Spleen (tissue), 13 donors: ENCODE measurements around the gene SLC8A2. TPM values are rescaled to one million over a fixed set of nuclear protein-coding genes. Genes with fewer than 3 reads are reported as not detected.
A peak's percentile ranks its signal among the peaks of the same experiment; 100 is the strongest.

Source experiments
- DNase-seq: peaks from one replicate; pipeline ENCODE4 v3.0.0-alpha.2; 2020
- H3K27ac ChIP-seq, 8 donors: fragments of 200-600 bp; sonication (generic) in 7 of 8; 1 replicate in 4 of 8; 2 replicates in 4 of 8; pipeline versions ENCODE4 v1.5.0 to v1.8.0; 2016 to 2021; ENCODE audit warnings: inconsistent platforms in 4 of 8, mild to moderate bottlenecking in 4 of 8, moderate library complexity in 1 of 8
- H3K27me3 ChIP-seq, 7 donors: fragments of 200-600 bp; sonication (generic) in 6 of 7; replicated peaks in 1 of 7; 1 replicate in 4 of 7; 2 replicates in 3 of 7; pipeline versions ENCODE4 v1.5.0 to v1.8.0; 2016 to 2021; ENCODE audit warnings: inconsistent platforms in 3 of 7, mild to moderate bottlenecking in 1 of 7
- H3K36me3 ChIP-seq, 6 donors: fragments of 200-600 bp; sonication (generic) in 5 of 6; 1 replicate in 4 of 6; 2 replicates in 2 of 6; pipeline versions ENCODE4 v1.5.0 to v1.8.0; 2016 to 2021; ENCODE audit warnings: inconsistent platforms in 2 of 6
- H3K4me1 ChIP-seq, 6 donors: fragments of 200-600 bp; sonication (generic) in 5 of 6; 1 replicate in 3 of 6; 2 replicates in 3 of 6; pipeline versions ENCODE4 v1.5.0 to v1.8.0; 2016 to 2021; ENCODE audit warnings: inconsistent platforms in 3 of 6
- H3K4me3 ChIP-seq, 8 donors: fragments of 200-600 bp; sonication (generic) in 7 of 8; 1 replicate in 4 of 8; 2 replicates in 4 of 8; pipeline versions ENCODE4 v1.5.0 to v1.8.0; 2016 to 2021; ENCODE audit warnings: inconsistent platforms in 4 of 8, mild to moderate bottlenecking in 4 of 8, moderate library complexity in 2 of 8
- H3K9me3 ChIP-seq, 8 donors: fragments of 200-600 bp; sonication (generic) in 7 of 8; 1 replicate in 4 of 8; 2 replicates in 4 of 8; pipeline versions ENCODE4 v1.5.0 to v1.8.0; 2016 to 2021; ENCODE audit warnings: inconsistent platforms in 4 of 8
- POLR2A ChIP-seq, 3 donors: fragments of 450-650 bp; IDR thresholded peaks; one replicate each; pipeline ENCODE4 v1.5.1; 2017; ENCODE audit warnings: antibody characterized with exemption in 3 of 3, mild to moderate bottlenecking in 1 of 3
- POLR2AphosphoS5 ChIP-seq, 3 donors: sonication (generic); formaldehyde crosslinking; IDR thresholded peaks; one replicate each; pipeline ENCODE4 v1.5.1; 2017; ENCODE audit warnings: antibody characterized with exemption in 3 of 3
- WGBS, 5 donors: extraction: QIAGEN DNeasy Blood & Tissue Kit in 3 of 5; methylation state at CpG; one replicate each; pipeline versions ENCODE4 v1.1.5 to v1.1.7; 2013 to 2018; 5-methylcytosine and 5-hydroxymethylcytosine counted together
- intact Hi-C: fragments of 100-400 bp; cut with DNase I; formaldehyde crosslinking; loops from one replicate; pipeline ENCODE4 v1.15.0; 2023; ENCODE audit warnings: low total_unique reads
- long read RNA-seq, 2 donors: transcript quantifications; one replicate each; lab custom pipeline, GENCODE V29; 2026
- polyA plus RNA-seq, 3 donors: library from polyadenylated mRNA; stranded (reverse); fragments of 200-250 nt; gene quantifications; one replicate each; pipeline ENCODE4 v1.2.1, GENCODE V29; 2013
- total RNA-seq, 7 donors: library from RNA; depleted of rRNA in 3 of 7; stranded (reverse); fragments of >200 nt in 3 of 7; fragmentation: NEBNext Ultra II Directional in 4 of 7; extraction: Animal tissue kit (Norgen Biotek cat#: 25700) in 4 of 7; gene quantifications; one replicate each; pipeline versions ENCODE4 v1.1.0 to v1.2.1, GENCODE V29; 2016 to 2021
- TF ChIP-seq, protein P1 (sequence below), 11 experiments: fragments of 200-600 bp in 7 of 11; fragments of 450-650 bp in 4 of 11; sonication (generic) in 4 of 11; IDR thresholded peaks in 8 of 11; conservative IDR thresholded peaks in 3 of 11; 1 replicate in 7 of 11; 2 replicates in 4 of 11; pipeline versions ENCODE4 v1.4.0 to v1.8.0; 2016 to 2021; ENCODE audit warnings: antibody characterized with exemption in 11 of 11, inconsistent platforms in 4 of 11, mild to moderate bottlenecking in 1 of 11
- donor health status: healthy with polysubstance abuse.
- donor health status: DM: no; HTN: no; CAD: no; lungs with moderate emphysema.
- donor health status: DM: no; HTN: no; CAD: no.
- donor health status: Bipolar disorder and iron deficiency.
- donor health status: healthy.
- donor health status: DM: no; HTN: no; CAD: no.
- donor health status: DM: yes; HTN: yes; CAD: no.

Gene SLC8A2
- total RNA-seq: not detected
- under 1 TPM in 2 of 3 donors, not detected in 1; 0.02 to 0.19 TPM for polyA plus RNA-seq
- long read RNA-seq, donor 1: 0 reads
- long read RNA-seq, donor 2: 0 reads

DNA sequence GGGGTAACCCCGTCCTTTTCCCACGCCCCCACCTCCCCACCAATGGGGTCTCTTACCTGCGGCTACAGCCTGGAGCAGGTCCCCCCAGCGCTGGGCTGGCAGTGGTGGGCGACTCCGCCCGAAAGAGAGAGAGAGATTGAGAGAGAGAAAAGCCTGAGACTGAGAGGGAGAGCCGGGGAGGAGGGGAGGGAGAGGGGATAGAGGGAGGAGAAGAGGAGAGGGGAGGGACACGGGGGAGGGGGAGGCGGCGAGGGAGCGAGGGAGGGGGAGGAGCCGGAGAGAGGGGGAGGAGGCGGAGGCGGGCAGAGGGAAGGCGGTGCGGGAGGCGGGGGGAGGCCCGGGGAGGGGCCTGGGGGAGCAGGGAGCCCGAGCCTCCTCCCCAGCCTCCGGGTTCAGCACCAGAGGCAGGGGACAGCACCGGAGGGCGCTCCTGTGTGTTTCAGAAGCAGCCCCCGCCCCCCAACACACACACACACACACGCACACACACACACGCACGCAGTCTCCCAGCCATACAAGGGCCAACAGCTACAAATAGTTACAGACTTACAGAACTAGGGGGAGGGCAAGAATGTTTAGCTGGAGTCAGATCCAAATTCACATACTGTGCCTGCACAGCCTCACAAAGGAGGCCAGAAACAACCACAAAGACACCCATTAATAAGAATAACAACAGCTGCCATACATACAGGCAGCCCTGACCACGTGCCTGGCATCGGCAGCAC is at the start of gene SLC8A2:
Gene SLC8A2, minus strand, starts transcription at position 161 of the 725 bp plus-strand sequence. CDS start 5,490 bp downstream, outside the sequence.
- H3K4me3 ChIP-seq: peak within 1 kb of the TSS in 1 of 8 donors; percentile 19
- H3K27me3 ChIP-seq: peaks cover 3 to 72% (median 40%) of the 10 kb centered on the region in 7 donors
- intact Hi-C loops: no loop called here
- H3K36me3 ChIP-seq: peaks cover 0 to 14% (median 0%) of the 10 kb centered on the region in 6 donors
- H3K4me1 ChIP-seq: peaks cover 0 to 15% (median 3%) of the 10 kb centered on the region in 6 donors
- no peak for DNase-seq
- H3K9me3 ChIP-seq: peaks cover 0 to 3% (median 0%) of the 10 kb centered on the region in 8 donors
- no peak for TF ChIP-seq POLR2AphosphoS5 (IDR thresholded peaks at IDR 0.05)
- no peak for TF ChIP-seq POLR2A (IDR thresholded peaks at IDR 0.05)
- TF ChIP-seq, protein P1, sequence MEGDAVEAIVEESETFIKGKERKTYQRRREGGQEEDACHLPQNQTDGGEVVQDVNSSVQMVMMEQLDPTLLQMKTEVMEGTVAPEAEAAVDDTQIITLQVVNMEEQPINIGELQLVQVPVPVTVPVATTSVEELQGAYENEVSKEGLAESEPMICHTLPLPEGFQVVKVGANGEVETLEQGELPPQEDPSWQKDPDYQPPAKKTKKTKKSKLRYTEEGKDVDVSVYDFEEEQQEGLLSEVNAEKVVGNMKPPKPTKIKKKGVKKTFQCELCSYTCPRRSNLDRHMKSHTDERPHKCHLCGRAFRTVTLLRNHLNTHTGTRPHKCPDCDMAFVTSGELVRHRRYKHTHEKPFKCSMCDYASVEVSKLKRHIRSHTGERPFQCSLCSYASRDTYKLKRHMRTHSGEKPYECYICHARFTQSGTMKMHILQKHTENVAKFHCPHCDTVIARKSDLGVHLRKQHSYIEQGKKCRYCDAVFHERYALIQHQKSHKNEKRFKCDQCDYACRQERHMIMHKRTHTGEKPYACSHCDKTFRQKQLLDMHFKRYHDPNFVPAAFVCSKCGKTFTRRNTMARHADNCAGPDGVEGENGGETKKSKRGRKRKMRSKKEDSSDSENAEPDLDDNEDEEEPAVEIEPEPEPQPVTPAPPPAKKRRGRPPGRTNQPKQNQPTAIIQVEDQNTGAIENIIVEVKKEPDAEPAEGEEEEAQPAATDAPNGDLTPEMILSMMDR (IDR thresholded peaks at IDR 0.05 in 8 of 11, conservative IDR thresholded peaks at IDR 0.05 in 3 of 11): no peak
- H3K27ac ChIP-seq: no peak within 1 kb of the TSS
- 4 to 7% (median 5%) methylated on average over 16 to 26 of the region's 29 CpGs for WGBS, 5 donors

DNA sequence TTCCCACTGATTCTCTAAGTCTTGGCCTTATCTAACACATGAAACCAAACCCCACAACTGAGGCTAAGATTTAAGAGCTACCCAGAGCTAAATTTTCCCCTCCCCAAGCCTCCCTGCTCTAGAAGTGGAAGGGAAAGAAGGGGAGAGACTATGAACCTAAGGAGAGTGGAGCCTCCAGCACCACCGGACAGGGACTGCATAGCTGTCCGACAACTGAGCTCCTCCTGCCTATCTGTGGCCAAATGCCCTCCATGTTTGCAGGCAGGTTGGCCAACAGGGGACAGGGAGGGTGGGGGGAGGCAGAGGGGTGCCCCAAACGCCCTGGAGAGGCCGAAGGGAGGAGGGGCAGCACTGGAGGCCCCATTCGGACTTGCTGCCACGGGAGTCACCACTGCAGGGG is 49.1 kb upstream of the SLC8A2 start:
- peaks cover 9 to 72% (median 38%) of the 10 kb centered on the region in 6 donors for H3K4me1 ChIP-seq
- no peak for TF ChIP-seq POLR2A (IDR thresholded peaks at IDR 0.05)
- TF ChIP-seq, protein P1 (IDR thresholded peaks at IDR 0.05 in 8 of 11, conservative IDR thresholded peaks at IDR 0.05 in 3 of 11): no peak
- TF ChIP-seq POLR2AphosphoS5 (IDR thresholded peaks at IDR 0.05): no peak
- H3K27ac ChIP-seq: peak overlapping the region in 3 of 8 donors; percentile 57 to 67 (median 64)
- no peaks in the 10 kb centered on the region for H3K9me3 ChIP-seq
- intact Hi-C loops: no loop called here
- DNase-seq: no peak
- 76 to 98% (median 82%) methylated on average over 3 to 6 of the region's 6 CpGs for WGBS, 5 donors
- no peaks in the 10 kb centered on the region for H3K36me3 ChIP-seq
- peaks cover 0 to 57% (median 9%) of the 10 kb centered on the region in 7 donors for H3K27me3 ChIP-seq
- H3K4me3 ChIP-seq: no peak overlapping the region

DNA sequence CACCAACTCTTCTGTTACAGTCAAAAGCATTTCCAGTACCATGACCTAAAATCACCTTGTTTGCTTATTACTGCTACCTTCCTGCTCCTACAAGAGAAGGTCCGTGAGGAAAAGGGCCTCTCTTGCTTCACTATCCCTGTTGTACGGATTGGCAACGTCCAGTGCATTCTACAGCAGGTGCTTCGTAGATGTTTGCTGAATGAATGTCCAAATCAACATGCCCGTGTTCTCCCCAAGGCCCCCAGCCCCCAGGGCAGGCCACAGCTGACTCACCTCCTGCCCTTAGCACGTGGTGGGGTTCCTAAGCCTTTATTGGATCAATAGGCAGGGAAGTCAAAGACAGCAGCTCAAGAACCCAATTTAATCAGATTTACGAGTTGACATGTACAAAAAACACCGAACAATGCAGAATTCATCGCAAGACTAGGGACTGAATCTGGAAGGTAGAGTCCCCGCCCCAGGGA is 48.7 kb upstream of the SLC8A2 start:
- Histone ChIP-seq H3K36me3 (no peaks in the 10 kb centered on the region), H3K4me1 (peaks cover 11 to 76% (median 42%) of the 10 kb centered on the region in 6 donors), H3K9me3 (no peaks in the 10 kb centered on the region), H3K27ac (no peak overlapping the region), H3K27me3 (peaks cover 0 to 56% (median 9%) of the 10 kb centered on the region in 7 donors), H3K4me3 (no peak overlapping the region)
- no peak for DNase-seq
- intact Hi-C loops: no loop called here
- 78 to 90% (median 86%) methylated on average over 10 of the region's 10 CpGs for WGBS, 5 donors
- TF ChIP-seq POLR2AphosphoS5 (IDR thresholded peaks at IDR 0.05) (no peak), POLR2A (IDR thresholded peaks at IDR 0.05) (no peak)
- TF ChIP-seq, protein P1 (IDR thresholded peaks at IDR 0.05 in 8 of 11, conservative IDR thresholded peaks at IDR 0.05 in 3 of 11): no peak

DNA sequence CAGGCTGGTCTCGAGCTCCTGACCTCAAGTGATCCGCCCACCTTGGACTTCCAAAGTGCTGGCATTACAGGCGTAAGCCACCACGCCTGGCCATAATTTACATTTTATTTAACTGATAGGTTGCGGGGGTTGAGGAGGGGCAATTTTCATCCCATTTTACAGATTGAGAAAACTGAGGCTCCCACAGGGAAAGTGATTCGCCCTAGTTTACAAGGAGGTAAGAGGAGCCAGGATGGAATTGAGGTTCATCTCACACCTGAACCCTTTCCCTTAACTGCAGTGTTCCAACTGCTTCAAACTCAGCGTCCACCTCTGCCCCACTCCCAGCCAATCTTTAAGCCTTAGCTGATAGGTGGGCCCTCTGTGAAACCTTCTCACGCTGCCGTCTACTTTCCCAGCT is 47.2 kb upstream of the SLC8A2 start:
- DNase-seq: no peak
- intact Hi-C loops: loop anchor here (5.0 kb wide), 1 partner anchor 88 kb away; the partner anchor contains the start of gene BICRA
- TF ChIP-seq, protein P1 (IDR thresholded peaks at IDR 0.05 in 8 of 11, conservative IDR thresholded peaks at IDR 0.05 in 3 of 11): no peak
- no peak for TF ChIP-seq POLR2AphosphoS5 (IDR thresholded peaks at IDR 0.05)
- no peak for TF ChIP-seq POLR2A (IDR thresholded peaks at IDR 0.05)
- Histone ChIP-seq H3K4me3 (no peak overlapping the region), H3K36me3 (no peaks in the 10 kb centered on the region), H3K4me1 (peaks cover 11 to 81% (median 47%) of the 10 kb centered on the region in 6 donors), H3K27me3 (peaks cover 0 to 43% (median 9%) of the 10 kb centered on the region in 7 donors), H3K9me3 (no peaks in the 10 kb centered on the region), H3K27ac (no peak overlapping the region)
- 79 to 84% (median 81%) methylated on average over 9 of the region's 9 CpGs for WGBS, 5 donors
